ENCODE measurements around the gene SPACA6.

GRCh38 chr19:51688671-51689571 is 4.2 kb upstream of the SPACA6 start:
- TF ChIP-seq CTCF (conservative IDR thresholded peaks at IDR 0.05): peak; percentile 33; the same call in 1 of the 2 replicates
- TF ChIP-seq EZH2 (IDR thresholded peaks at IDR 0.05; ENCODE audit: low read depth): no peak

Measured in PC-9 (cell line).